Stimulated activated CD4-positive, alpha-beta T cell treated with anti-CD3 and anti-CD28 coated beads, Interleukin-1b, Interleukin-23, amount 100 ng/mL, for 24 hours (primary cell): ENCODE results near the gene AKR7A2.

ENCODE experiments used
- DNase-seq, 4 experiments: peaks; one replicate each; pipeline ENCODE4 v3.0.0-alpha.2; 2020; ENCODE audit warnings: low read depth in 4 of 4, low spot score in 1 of 4

The AKR7A2 gene

GRCh38 chr1:19325958-19326747 is 14.2 kb upstream of the AKR7A2 start:
- DNase-seq, result no peak

GRCh38 chr1:19325368-19325957 is 13.5 kb upstream of the AKR7A2 start:
- DNase-seq, result no peak

- DNase-seq, result no peak
Observed at GRCh38 chr1:19324665-19324990, 12.7 kb upstream of the AKR7A2 start.

- no peak for DNase-seq
Observed at GRCh38 chr1:19323987-19324664, 12.2 kb upstream of the AKR7A2 start.

GRCh38 chr1:19322481-19322880 is 10.5 kb upstream of the AKR7A2 start:
- no peak for DNase-seq

GRCh38 chr1:19321071-19321470 is 9.1 kb upstream of the AKR7A2 start:
- no peak for DNase-seq

GRCh38 chr1:19319196-19319595 is 7.3 kb upstream of the AKR7A2 start:
- no peak for DNase-seq

GRCh38 chr1:19317126-19317910 is 5.4 kb upstream of the AKR7A2 start:
- no peak for DNase-seq

GRCh38 chr1:19315378-19316198 is 3.6 kb upstream of the AKR7A2 start:
- DNase-seq, result no peak

GRCh38 chr1:19313961-19314882 is 2.3 kb upstream of the AKR7A2 start:
- DNase-seq, result no peak

GRCh38 chr1:19313636-19313959 is 1.7 kb upstream of the AKR7A2 start:
- DNase-seq, result no peak

- no peak for DNase-seq
Observed at GRCh38 chr1:19312782-19313635, 1.1 kb upstream of the AKR7A2 start.

- DNase-seq, result no peak
Observed at GRCh38 chr1:19311503-19311930, 427 bp downstream of the AKR7A2 start.

GRCh38 chr1:19310720-19311502 is 1.0 kb downstream of the AKR7A2 start:
- DNase-seq, result no peak

- no peak for DNase-seq
Observed at GRCh38 chr1:19310061-19310460, 1.9 kb downstream of the AKR7A2 start.

GRCh38 chr1:19309123-19309813 is 2.7 kb downstream of the AKR7A2 start:
- no peak for DNase-seq

- no peak for DNase-seq
Observed at GRCh38 chr1:19308509-19308907, 3.4 kb downstream of the AKR7A2 start.
